ENCODE measurements around the gene JUP. TPM values are rescaled to one million over a fixed set of nuclear protein-coding genes. Genes with fewer than 3 reads are reported as not detected.

The JUP gene
- total and polyA plus RNA-seq, 10 of the 15 experiments (the other 5 are each of a cell fraction or from before 2014, with no cell fraction given): 1.5 to 36.3 (median 11.6) TPM

DNA sequence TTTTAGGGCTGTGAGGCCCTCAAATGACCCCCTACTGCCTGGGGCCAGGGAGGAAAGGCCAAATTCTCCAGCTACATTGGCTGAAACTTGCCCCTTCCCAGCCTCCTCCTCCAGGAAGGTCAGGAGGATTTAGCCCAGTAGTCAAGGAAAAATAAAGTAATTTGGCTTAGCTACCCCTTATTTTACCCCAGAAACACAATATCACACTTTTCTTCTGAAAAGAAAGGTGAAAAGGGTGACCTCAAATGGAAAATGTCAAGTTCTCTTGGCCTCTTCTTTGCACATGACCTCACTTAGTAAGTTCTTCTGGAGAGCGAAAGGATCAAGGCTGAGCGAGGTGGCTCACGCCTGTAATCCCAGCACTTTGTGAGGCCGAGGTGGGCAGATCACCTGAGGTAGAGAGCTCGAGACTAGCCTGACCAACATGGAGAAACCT, 8.0 kb upstream of the JUP start (continued):
- TF ChIP-seq, protein P1, sequence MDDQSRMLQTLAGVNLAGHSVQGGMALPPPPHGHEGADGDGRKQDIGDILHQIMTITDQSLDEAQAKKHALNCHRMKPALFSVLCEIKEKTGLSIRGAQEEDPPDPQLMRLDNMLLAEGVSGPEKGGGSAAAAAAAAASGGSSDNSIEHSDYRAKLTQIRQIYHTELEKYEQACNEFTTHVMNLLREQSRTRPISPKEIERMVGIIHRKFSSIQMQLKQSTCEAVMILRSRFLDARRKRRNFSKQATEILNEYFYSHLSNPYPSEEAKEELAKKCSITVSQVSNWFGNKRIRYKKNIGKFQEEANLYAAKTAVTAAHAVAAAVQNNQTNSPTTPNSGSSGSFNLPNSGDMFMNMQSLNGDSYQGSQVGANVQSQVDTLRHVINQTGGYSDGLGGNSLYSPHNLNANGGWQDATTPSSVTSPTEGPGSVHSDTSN (IDR thresholded peaks at IDR 0.05; ENCODE audit: insufficient replicate concordance, low read depth, low read length): no peak
- TF ChIP-seq POLR2A (IDR thresholded peaks at IDR 0.05; ENCODE audit: low read depth, low read length) (no peak), MTA3 (IDR thresholded peaks at IDR 0.05; ENCODE audit: borderline replicate concordance, low read length) (no peak), BHLHE40 (IDR thresholded peaks at IDR 0.05; ENCODE audit: borderline replicate concordance in 1 of 2, low read depth in 2 of 2, low read length in 1 of 2) (no peak), CBX5 (IDR thresholded peaks at IDR 0.05; ENCODE audit: low read depth) (no peak), TAF1 (IDR thresholded peaks at IDR 0.05; ENCODE audit: borderline replicate concordance, low read depth, low read length) (no peak), ZNF24 (IDR thresholded peaks at IDR 0.05) (no peak), RELA (IDR thresholded peaks at IDR 0.05; ENCODE audit: borderline replicate concordance, partially characterized antibody) (no peak)
- TF ChIP-seq, protein P2, sequence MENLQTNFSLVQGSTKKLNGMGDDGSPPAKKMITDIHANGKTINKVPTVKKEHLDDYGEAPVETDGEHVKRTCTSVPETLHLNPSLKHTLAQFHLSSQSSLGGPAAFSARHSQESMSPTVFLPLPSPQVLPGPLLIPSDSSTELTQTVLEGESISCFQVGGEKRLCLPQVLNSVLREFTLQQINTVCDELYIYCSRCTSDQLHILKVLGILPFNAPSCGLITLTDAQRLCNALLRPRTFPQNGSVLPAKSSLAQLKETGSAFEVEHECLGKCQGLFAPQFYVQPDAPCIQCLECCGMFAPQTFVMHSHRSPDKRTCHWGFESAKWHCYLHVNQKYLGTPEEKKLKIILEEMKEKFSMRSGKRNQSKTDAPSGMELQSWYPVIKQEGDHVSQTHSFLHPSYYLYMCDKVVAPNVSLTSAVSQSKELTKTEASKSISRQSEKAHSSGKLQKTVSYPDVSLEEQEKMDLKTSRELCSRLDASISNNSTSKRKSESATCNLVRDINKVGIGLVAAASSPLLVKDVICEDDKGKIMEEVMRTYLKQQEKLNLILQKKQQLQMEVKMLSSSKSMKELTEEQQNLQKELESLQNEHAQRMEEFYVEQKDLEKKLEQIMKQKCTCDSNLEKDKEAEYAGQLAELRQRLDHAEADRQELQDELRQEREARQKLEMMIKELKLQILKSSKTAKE (IDR thresholded peaks at IDR 0.05; ENCODE audit: low read depth, poor library complexity, severe bottlenecking): no peak
- TF ChIP-seq, protein P3, sequence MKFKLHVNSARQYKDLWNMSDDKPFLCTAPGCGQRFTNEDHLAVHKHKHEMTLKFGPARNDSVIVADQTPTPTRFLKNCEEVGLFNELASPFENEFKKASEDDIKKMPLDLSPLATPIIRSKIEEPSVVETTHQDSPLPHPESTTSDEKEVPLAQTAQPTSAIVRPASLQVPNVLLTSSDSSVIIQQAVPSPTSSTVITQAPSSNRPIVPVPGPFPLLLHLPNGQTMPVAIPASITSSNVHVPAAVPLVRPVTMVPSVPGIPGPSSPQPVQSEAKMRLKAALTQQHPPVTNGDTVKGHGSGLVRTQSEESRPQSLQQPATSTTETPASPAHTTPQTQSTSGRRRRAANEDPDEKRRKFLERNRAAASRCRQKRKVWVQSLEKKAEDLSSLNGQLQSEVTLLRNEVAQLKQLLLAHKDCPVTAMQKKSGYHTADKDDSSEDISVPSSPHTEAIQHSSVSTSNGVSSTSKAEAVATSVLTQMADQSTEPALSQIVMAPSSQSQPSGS (IDR thresholded peaks at IDR 0.05; ENCODE audit: low read length): no peak
- TF ChIP-seq, protein P4, sequence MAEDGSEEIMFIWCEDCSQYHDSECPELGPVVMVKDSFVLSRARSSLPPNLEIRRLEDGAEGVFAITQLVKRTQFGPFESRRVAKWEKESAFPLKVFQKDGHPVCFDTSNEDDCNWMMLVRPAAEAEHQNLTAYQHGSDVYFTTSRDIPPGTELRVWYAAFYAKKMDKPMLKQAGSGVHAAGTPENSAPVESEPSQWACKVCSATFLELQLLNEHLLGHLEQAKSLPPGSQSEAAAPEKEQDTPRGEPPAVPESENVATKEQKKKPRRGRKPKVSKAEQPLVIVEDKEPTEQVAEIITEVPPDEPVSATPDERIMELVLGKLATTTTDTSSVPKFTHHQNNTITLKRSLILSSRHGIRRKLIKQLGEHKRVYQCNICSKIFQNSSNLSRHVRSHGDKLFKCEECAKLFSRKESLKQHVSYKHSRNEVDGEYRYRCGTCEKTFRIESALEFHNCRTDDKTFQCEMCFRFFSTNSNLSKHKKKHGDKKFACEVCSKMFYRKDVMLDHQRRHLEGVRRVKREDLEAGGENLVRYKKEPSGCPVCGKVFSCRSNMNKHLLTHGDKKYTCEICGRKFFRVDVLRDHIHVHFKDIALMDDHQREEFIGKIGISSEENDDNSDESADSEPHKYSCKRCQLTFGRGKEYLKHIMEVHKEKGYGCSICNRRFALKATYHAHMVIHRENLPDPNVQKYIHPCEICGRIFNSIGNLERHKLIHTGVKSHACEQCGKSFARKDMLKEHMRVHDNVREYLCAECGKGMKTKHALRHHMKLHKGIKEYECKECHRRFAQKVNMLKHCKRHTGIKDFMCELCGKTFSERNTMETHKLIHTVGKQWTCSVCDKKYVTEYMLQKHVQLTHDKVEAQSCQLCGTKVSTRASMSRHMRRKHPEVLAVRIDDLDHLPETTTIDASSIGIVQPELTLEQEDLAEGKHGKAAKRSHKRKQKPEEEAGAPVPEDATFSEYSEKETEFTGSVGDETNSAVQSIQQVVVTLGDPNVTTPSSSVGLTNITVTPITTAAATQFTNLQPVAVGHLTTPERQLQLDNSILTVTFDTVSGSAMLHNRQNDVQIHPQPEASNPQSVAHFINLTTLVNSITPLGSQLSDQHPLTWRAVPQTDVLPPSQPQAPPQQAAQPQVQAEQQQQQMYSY (CRISPR knock-in tag; IDR thresholded peaks at IDR 0.05): no peak
- TF ChIP-seq, protein P5, sequence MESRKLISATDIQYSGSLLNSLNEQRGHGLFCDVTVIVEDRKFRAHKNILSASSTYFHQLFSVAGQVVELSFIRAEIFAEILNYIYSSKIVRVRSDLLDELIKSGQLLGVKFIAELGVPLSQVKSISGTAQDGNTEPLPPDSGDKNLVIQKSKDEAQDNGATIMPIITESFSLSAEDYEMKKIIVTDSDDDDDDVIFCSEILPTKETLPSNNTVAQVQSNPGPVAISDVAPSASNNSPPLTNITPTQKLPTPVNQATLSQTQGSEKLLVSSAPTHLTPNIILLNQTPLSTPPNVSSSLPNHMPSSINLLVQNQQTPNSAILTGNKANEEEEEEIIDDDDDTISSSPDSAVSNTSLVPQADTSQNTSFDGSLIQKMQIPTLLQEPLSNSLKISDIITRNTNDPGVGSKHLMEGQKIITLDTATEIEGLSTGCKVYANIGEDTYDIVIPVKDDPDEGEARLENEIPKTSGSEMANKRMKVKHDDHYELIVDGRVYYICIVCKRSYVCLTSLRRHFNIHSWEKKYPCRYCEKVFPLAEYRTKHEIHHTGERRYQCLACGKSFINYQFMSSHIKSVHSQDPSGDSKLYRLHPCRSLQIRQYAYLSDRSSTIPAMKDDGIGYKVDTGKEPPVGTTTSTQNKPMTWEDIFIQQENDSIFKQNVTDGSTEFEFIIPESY (IDR thresholded peaks at IDR 0.05): no peak

All from GM12878 (cell line).